ENCODE measurements around the gene SLC8A1.
A peak's percentile ranks its signal among the peaks of the same experiment; 100 is the strongest.

Gene SLC8A1

GRCh38 chr2:40451918-40452605 is at the start of gene SLC8A1:
TSS of gene SLC8A1 (minus strand) at chr2:40452090.
- peak; percentile 49 for DNase-seq

- no peak for DNase-seq
Measured at GRCh38 chr2:40499437-40499836, 47.5 kb upstream of the SLC8A1 start.

- DNase-seq, result no peak
Measured at GRCh38 chr2:40497251-40497859, 45.5 kb upstream of the SLC8A1 start.

GRCh38 chr2:40489678-40489960 is 37.7 kb upstream of the SLC8A1 start:
- DNase-seq, result no peak

- no peak for DNase-seq
Measured at GRCh38 chr2:40488927-40489677, 37.2 kb upstream of the SLC8A1 start.

GRCh38 chr2:40488101-40488601 is 36.3 kb upstream of the SLC8A1 start:
- no peak for DNase-seq

- DNase-seq, result no peak
Measured at GRCh38 chr2:40487602-40488001, 35.7 kb upstream of the SLC8A1 start.

GRCh38 chr2:40485854-40486253 is 34.0 kb upstream of the SLC8A1 start:
- DNase-seq, result no peak

GRCh38 chr2:40485318-40485717 is 33.4 kb upstream of the SLC8A1 start:
- DNase-seq, result no peak

GRCh38 chr2:40483549-40484243 is 31.8 kb upstream of the SLC8A1 start:
- DNase-seq, result no peak

- DNase-seq, result no peak
Measured at GRCh38 chr2:40480596-40480995, 28.7 kb upstream of the SLC8A1 start.

GRCh38 chr2:40480073-40480472 is 28.2 kb upstream of the SLC8A1 start:
- no peak for DNase-seq

- no peak for DNase-seq
Measured at GRCh38 chr2:40477361-40477760, 25.5 kb upstream of the SLC8A1 start.

- no peak for DNase-seq
Measured at GRCh38 chr2:40476436-40476835, 24.5 kb upstream of the SLC8A1 start.

- no peak for DNase-seq
Measured at GRCh38 chr2:40474306-40474705, 22.4 kb upstream of the SLC8A1 start.

GRCh38 chr2:40471866-40472265 is 20.0 kb upstream of the SLC8A1 start:
- DNase-seq, result no peak

- no peak for DNase-seq
Measured at GRCh38 chr2:40470822-40471813, 19.2 kb upstream of the SLC8A1 start.

- DNase-seq, result no peak
Measured at GRCh38 chr2:40466935-40467572, 15.2 kb upstream of the SLC8A1 start.

GRCh38 chr2:40466332-40466906 is 14.5 kb upstream of the SLC8A1 start:
- no peak for DNase-seq

GRCh38 chr2:40463112-40463511 is 11.2 kb upstream of the SLC8A1 start:
- no peak for DNase-seq

GRCh38 chr2:40458271-40458794 is 6.4 kb upstream of the SLC8A1 start:
- peak; percentile 43 for DNase-seq
